HepG2 (cell line): ENCODE results near the gene GNAI2. TPM values are rescaled to one million over a fixed set of nuclear protein-coding genes. Genes with fewer than 3 reads are reported as not detected.

Source experiments
- FOXK1 ChIP-seq: sonication (generic); formaldehyde crosslinking; IDR thresholded peaks from 2 replicates; pipeline ENCODE4 v1.4.0; 2020; ENCODE audit warnings: low read depth, missing genetic modification reagents, borderline replicate concordance
- MAZ ChIP-seq, 2 experiments: sonication (generic) in 1 of 2; formaldehyde crosslinking in 1 of 2; IDR thresholded peaks; 2 replicates each; pipeline versions ENCODE4 v1.5.0 to v1.6.1; 2012 to 2020; ENCODE audit warnings: low read depth in 2 of 2, mild to moderate bottlenecking in 2 of 2, borderline replicate concordance in 1 of 2, improper control_type of control experiment in 1 of 2, low read length in 1 of 2, missing genetic modification reagents in 1 of 2, moderate library complexity in 1 of 2
- MED8 ChIP-seq: sonication (generic); formaldehyde crosslinking; IDR thresholded peaks from 2 replicates; pipeline ENCODE4 v1.8.1; 2023; ENCODE audit warnings: mild to moderate bottlenecking, missing genetic modification reagents; ENCODE audit not compliant: insufficient replicate concordance
- MLX ChIP-seq: IDR thresholded peaks from 2 replicates; pipeline ENCODE4 v1.6.1; 2016
- MLXIP ChIP-seq: sonication (generic); formaldehyde crosslinking; IDR thresholded peaks from 2 replicates; pipeline ENCODE4 v1.9.0; 2021; ENCODE audit warnings: missing genetic modification reagents, borderline replicate concordance
- NFYB ChIP-seq: sonication (generic); formaldehyde crosslinking; IDR thresholded peaks from 2 replicates; pipeline ENCODE4 v1.4.0; 2020; ENCODE audit warnings: missing genetic modification reagents
- NONO ChIP-seq, 2 experiments: fragments of 450-650 bp in 1 of 2; sonication (generic) in 1 of 2; formaldehyde crosslinking in 1 of 2; IDR thresholded peaks in 1 of 2; conservative IDR thresholded peaks in 1 of 2; 2 replicates each; pipeline versions ENCODE4 v1.6.1 to v1.8.0; 2017 to 2022; ENCODE audit warnings: mild to moderate bottlenecking in 1 of 2, missing genetic modification reagents in 1 of 2, moderate library complexity in 1 of 2
- TCF7 ChIP-seq: sonication (generic); IDR thresholded peaks from 2 replicates; pipeline ENCODE4 v1.6.1; 2016; ENCODE audit warnings: antibody characterized with exemption, low read depth
- TOPORS ChIP-seq: sonication (generic); formaldehyde crosslinking; IDR thresholded peaks from 2 replicates; pipeline ENCODE4 v1.8.0; 2023; ENCODE audit warnings: mild to moderate bottlenecking, missing genetic modification reagents
- ZFP37 ChIP-seq: sonication (generic); formaldehyde crosslinking; IDR thresholded peaks from 2 replicates; pipeline ENCODE4 v1.4.0; 2020; ENCODE audit warnings: missing genetic modification reagents, borderline replicate concordance
- ZFP62 ChIP-seq: sonication (generic); formaldehyde crosslinking; IDR thresholded peaks from 2 replicates; pipeline ENCODE4 v1.4.0; 2020; ENCODE audit warnings: missing genetic modification reagents
- ZFX ChIP-seq: sonication (generic); formaldehyde crosslinking; IDR thresholded peaks from 2 replicates; pipeline ENCODE4 v1.4.0; 2020; ENCODE audit warnings: mild to moderate bottlenecking, low read depth, missing genetic modification reagents, moderate library complexity
- ZHX1 ChIP-seq: sonication (generic); formaldehyde crosslinking; IDR thresholded peaks from 2 replicates; pipeline ENCODE4 v1.8.1; 2022; ENCODE audit warnings: low read depth, mild to moderate bottlenecking, missing genetic modification reagents
- polyA plus RNA-seq, 8 experiments: library from polyadenylated mRNA; depleted of rRNA in 3 of 8; stranded (reverse) in 7 of 8; unstranded in 1 of 8; fragments of >200 nt; fragmentation: Illumina TruSeq in 4 of 8; extraction: Trizol in 4 of 8; gene quantifications; 2 replicates each; pipeline versions ENCODE4 v1.2.1 to v1.2.3, GENCODE V29; 2011 to 2016; ENCODE audit warnings: low read depth in 4 of 8, missing spikeins in 1 of 8, mixed read lengths in 1 of 8; ENCODE audit not compliant: insufficient read depth in 1 of 8
- total RNA-seq, 5 experiments: library from RNA; depleted of rRNA; stranded (reverse); fragments of >200 nt; fragmentation: Illumina TruSeq; extraction: Trizol; gene quantifications; 2 replicates each; pipeline ENCODE4 v1.2.3, GENCODE V29; 2016; ENCODE audit warnings: low read depth in 1 of 5

Gene GNAI2
- total and polyA plus RNA-seq, 2 of the 13 experiments (the other 11 are each of a cell fraction or from before 2014, with no cell fraction given) = 51.1 to 66.2 TPM

GRCh38 chr3:50203113-50203808, 32.7 kb upstream of the GNAI2 start (continued):
- TF ChIP-seq ZHX1 (0 out of 2 replicates have a peak, but pooled peaks have one; percentile 33), FOXK1 (CRISPR knock-in tag) (peak; percentile 88; the same call in 1 of the 2 replicates), ZFX (CRISPR knock-in tag) (peak; percentile 93), MLX (0 out of 2 replicates have a peak, but pooled peaks have one; percentile 12), ZFP62 (CRISPR knock-in tag) (no peak), MAZ (IDR thresholded peaks at IDR 0.05; ENCODE audit: borderline replicate concordance, low read depth, low read length) (no peak), MAZ (CRISPR knock-in tag; IDR thresholded peaks at IDR 0.05; ENCODE audit: low read depth) (peak; percentile 71; the same call in 1 of the 2 replicates), ZFP37 (CRISPR knock-in tag) (0 out of 2 replicates have a peak, but pooled peaks have one; percentile 8), TCF7 (peak; percentile 13; the same call in 1 of the 2 replicates), NFYB (CRISPR knock-in tag) (0 out of 2 replicates have a peak, but pooled peaks have one; percentile 19), MLXIP (no peak), TOPORS (CRISPR knock-in tag) (no peak), NONO (IDR thresholded peaks at IDR 0.05) (no peak), NONO (CRISPR knock-in tag; conservative IDR thresholded peaks at IDR 0.05) (0 out of 2 replicates have a peak, but pooled peaks have one; percentile 49), MED8 (CRISPR knock-in tag) (peak; percentile 38)
